DMS53 treated with DMSO at 0.1 percent for 48 hours (cell line): ENCODE data around the gene TCF19.
A peak's percentile ranks its signal among the peaks of the same experiment; 100 is the strongest.

Experiments used
- DNase-seq: peaks from one replicate; lab custom pipeline; 2025; ENCODE audit not compliant: unreplicated experiment; lab: John Stamatoyannopoulos, UW

The TCF19 gene

DNA sequence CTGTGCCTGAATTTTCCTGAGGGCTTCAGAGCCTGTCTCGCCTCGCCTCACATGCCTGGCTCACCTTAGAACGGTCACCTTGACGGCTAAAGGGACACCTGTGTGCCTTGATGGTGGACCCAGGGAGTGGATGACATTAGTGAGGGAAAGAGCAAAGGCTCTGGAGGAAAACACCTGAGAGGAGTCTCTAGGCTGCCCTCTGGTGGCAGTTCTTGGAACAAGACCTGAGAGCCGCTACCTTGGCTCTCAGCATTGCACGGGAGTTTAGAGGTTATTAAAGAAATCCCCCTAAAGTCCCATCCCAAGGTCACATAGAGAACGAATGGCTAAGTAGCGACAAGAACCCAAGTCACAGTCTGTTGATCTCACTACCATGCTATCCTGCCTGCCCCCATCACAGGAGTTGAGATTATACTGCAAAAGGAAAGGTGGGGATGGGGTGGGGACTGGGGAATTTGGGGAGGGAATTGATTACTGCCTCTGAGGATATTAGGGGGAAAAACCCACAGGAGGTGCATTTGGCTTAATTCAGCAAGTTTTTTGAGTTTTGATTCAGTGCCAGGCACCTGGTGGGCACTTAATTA lies 30.2 kb upstream of the TCF19 start:
- peak; percentile 45 for DNase-seq

DNA sequence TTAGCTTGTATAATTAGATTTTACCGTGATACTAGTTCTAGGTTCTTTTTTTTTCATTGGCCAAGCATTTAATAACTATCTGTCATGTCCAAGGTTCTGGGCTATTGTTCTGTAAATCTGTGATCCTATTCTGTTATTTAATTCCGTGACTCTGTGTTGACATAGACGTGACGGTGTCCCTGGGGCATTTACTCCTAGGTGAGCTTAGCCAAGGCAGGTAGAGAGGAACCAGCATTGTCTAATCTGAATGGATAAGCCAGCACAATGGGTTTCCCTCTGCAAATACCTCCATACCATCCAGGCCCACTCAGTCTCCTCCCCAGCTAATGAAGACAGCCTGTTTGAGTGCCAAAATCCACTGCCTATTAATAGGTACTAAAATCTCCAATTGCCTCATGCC lies 29.3 kb upstream of the TCF19 start:
- DNase-seq: no peak

- DNase-seq: no peak
These were observed 27.6 kb upstream of the TCF19 start for GRCh38 chr6:31130751-31131150.

GRCh38 chr6:31131595-31131994 lies 26.8 kb upstream of the TCF19 start:
- no peak for DNase-seq

DNA sequence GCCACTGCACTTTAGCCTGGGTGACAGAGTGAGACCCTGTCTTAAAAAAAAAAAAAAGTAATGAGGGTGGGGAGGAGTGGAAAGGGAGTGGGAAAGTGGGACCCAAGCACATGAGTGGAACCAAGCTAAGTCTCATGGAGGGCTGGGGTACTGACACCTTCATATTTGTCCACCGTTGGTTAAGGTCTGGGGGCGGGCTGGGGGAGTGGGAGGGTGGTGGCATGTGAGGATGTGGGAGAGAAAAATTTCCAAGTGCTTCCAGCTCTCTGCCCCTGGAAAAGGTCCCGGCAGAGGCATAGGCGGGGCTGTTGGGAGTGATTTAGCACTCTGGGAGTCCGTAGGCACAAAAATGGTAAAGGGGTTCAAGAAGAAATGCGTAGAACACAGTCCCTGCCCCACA lies 25.6 kb upstream of the TCF19 start:
- DNase-seq: no peak

DNA sequence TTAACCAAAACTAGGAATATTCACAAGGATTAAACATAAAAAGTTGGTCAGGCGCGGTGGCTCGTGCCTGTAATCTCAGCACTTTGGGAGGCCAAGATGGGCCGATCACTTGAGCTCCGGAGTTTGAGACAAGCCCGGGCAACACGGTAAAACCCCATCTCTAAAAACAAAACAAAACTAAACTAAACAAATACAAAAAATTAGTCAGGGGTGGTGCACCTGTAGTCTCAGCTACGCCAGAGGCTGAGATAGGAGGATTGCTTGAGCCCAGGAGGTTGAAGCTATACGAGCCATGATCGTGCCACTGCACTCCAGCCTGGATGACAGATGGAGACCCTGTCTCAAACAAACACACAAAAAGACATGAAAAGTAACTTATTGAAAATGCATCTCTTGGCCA lies 22.7 kb upstream of the TCF19 start:
- DNase-seq: no peak

DNA sequence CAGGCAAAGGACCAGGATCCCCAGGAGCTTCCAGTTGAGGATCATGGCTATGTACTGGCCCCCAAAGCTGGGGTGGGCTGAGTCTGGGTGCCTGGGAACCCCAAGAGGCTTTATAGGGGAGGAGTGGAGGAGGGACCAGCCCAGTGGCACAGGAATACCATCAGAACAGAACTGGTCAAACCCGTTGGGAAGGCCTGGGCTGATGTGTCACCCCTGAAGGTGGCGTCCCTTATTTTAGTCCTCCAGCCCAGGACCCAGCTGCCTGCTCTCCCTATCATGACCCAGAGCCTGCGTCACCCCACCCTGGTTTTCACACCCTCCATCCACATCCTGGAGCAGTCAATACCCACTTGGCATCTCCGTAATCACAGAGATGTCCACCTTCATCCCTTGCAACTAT lies 19.4 kb upstream of the TCF19 start, which contains the start of gene PSORS1C2:
TSS of gene PSORS1C2 (minus strand) at position 85 of the 400 bp plus-strand sequence. CDS start at position 45, 40 bp downstream.
- no peak for DNase-seq

- no peak for DNase-seq
These were observed 18.8 kb upstream of the TCF19 start for GRCh38 chr6:31139599-31139998.

GRCh38 chr6:31140643-31141042 lies 17.7 kb upstream of the TCF19 start:
- no peak for DNase-seq

GRCh38 chr6:31142361-31142761 lies 16.0 kb upstream of the TCF19 start:
- no peak for DNase-seq

DNA sequence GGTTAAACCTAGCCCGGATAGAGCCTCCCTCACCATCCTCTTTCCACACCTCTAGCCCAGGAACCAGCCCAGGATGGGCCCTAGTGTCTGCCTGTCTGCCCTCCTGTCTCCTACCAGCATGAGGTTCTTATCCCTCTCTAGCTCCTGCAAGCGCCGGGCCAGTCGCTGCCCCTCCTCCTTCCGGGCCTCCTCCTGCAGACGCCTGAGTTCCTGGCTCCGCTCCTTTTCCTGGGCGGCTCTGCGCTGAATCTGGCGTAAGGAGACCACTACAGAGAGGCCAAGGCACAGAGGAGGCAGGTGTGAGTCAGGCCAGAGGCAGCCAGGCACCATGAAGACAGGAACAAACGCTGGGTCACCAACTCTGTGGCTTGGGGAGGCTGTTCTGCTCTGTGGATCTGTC lies 15.2 kb upstream of the TCF19 start:
- DNase-seq: no peak

GRCh38 chr6:31144296-31144969 lies 14.0 kb upstream of the TCF19 start:
- DNase-seq: no peak

GRCh38 chr6:31144970-31145340 lies 13.4 kb upstream of the TCF19 start:
- DNase-seq: no peak

GRCh38 chr6:31145386-31145785 lies 13.0 kb upstream of the TCF19 start:
- DNase-seq: no peak

- DNase-seq: no peak
These were observed 8.5 kb upstream of the TCF19 start for GRCh38 chr6:31149827-31150447.

DNA sequence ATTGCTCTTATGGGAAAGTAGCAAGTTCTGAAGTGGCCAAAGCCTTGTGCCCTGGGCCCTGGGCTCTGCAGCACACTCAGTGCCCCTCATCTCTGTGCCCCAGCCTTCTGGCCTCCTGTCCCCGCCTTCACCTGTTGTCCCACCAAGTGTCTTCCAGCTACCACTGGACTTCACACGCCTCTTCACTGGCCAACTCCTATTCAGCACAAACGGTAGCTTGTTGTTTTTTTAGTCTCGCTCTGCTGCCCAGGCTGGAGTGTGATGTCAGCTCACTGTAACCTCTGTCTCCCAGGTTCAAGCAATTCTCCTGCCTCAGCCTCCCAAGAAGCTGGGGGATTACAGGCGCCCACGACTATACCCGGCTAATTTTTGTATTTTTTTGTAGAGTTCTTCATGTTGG lies 5.6 kb upstream of the TCF19 start:
- peak; percentile 29 for DNase-seq

DNA sequence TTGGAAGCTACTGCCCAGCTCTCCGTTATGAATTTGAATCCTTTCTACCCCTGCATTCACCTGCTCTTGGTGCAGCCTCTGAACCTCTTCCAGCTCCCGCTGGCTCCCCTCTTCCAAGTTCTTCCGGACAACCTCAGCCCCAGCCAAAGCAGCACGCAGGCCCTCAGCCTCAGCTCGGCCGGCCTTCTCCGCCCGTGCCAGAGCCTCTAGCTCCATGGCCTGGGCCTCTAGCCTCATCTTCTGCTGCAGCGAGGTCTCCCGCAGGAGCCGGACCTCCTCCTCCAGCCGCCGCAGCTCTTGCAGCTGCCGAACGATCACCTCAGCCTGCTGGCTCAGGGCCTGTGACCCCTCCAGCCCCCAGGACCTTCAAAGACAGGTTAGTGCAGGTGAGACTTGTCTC lies 4.0 kb upstream of the TCF19 start:
- DNase-seq: no peak

GRCh38 chr6:31156641-31157040 lies 1.7 kb upstream of the TCF19 start:
- no peak for DNase-seq

GRCh38 chr6:31157513-31158139 lies 763 bp upstream of the TCF19 start, which contains the start of gene CCHCR1:
CCHCR1 (minus strand) TSS chr6:31157802; CDS start chr6:31157600, 202 bp downstream.
- DNase-seq: no peak

DNA sequence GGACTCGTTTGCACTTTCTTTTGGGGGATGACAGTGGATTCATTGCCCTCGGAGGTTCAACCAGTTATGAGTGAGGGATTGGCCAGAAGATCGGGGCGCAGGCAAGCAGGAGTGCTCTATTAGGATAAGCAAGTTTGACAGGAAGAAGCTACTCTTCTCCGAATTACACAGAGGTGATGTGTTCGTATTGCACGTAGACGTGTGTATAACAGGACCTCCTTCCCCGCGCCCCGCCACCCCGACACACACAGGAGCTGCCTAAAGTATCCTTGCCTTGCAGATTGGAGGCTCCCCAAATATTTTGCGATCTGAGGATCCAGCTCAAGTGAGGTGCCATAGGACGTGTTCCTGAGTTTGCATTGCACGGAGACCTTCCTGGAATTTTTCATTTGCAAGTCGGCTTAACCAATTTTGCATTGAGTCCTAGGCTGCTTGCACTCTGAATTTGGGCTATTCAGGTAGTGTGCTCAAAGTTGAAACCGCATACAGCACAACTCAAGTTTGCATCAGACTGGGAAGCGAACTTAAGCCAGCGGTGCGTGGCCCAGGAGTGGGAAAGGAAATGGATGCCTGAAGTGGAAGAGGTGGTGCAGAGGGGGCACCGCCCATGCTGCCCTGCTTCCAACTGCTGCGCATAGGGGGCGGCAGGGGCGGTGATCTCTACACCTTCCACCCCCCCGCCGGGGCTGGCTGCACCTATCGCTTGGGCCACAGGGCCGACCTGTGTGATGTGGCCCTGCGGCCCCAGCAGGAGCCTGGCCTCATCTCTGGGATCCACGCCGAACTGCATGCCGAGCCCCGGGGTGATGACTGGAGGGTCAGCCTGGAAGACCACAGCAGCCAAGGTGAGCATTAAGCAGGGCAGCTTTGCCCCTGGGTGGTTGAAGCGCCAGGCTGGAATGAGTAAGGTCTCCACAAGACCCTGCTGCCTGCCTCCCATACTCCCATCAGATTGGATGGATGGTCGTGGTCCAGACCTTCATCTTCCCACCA lies 770 bp downstream of the TCF19 start:
- DNase-seq: no peak
